ENCODE data around the gene SLC12A9. TPM values are rescaled to one million over a fixed set of nuclear protein-coding genes. Genes with fewer than 3 reads are reported as not detected.
"Not testable (repeated sequence)": the region's sequence is repeated elsewhere in the genome, so short reads cannot be mapped to it uniquely, and the experiment has no call there.

The SLC12A9 gene
- total and polyA plus RNA-seq, 2 donors (not counting 1 experiment from before 2014, with no cell fraction given) = 80.0 to 80.1 TPM

GRCh38 chr7:100812729-100813128 is 39.8 kb upstream of the SLC12A9 start:
- H3K27ac ChIP-seq (ENCODE audit: low read length in 2 of 2) = no peak overlapping the region
- CTCF ChIA-PET = no interaction called here
- H3K79me2 ChIP-seq (ENCODE audit: control insufficient read depth, insufficient read depth, low read length) = no peaks in the 10 kb centered on the region
- no peaks in the 10 kb centered on the region for H3K9me3 ChIP-seq (ENCODE audit: control extremely low read depth in 1 of 3, control insufficient read depth in 2 of 3, insufficient read depth in 1 of 3, low read length in 2 of 3)
- no peaks in the 10 kb centered on the region for H3K4me1 Mint-ChIP-seq
- no peaks in the 10 kb centered on the region for H4K20me1 ChIP-seq (ENCODE audit: control insufficient read depth, insufficient read depth, low read length, poor library complexity, severe bottlenecking)
- WGBS (ENCODE audit: insufficient coverage) = 99% methylated on average over 21 of the region's 22 CpGs
- H3K4me3 ChIP-seq (ENCODE audit: control extremely low read depth in 1 of 5, extremely low read depth in 1 of 5, insufficient read depth in 1 of 5, low read depth in 2 of 5, low read length in 4 of 5) = no peak overlapping the region
- H3K27me3 ChIP-seq (replicated peaks in 1 of 4; ENCODE audit: control extremely low read depth in 1 of 4, control insufficient read depth in 3 of 4, insufficient read depth in 4 of 4, low read length in 3 of 4) = no peaks in the 10 kb centered on the region
- no peaks in the 10 kb centered on the region for H3K9me3 Mint-ChIP-seq (ENCODE audit: insufficient read depth)
- DNase-seq (no peak), ATAC-seq (ENCODE audit: low read depth) (no peak)
- H3K27ac Mint-ChIP-seq = no peak overlapping the region
- TF ChIP-seq EZH2 (IDR thresholded peaks at IDR 0.05; ENCODE audit: borderline replicate concordance, insufficient read depth, low read depth, low read length, poor library complexity, severe bottlenecking) = no peak
- no peak for TF ChIP-seq CTCF (IDR thresholded peaks at IDR 0.05)
- no peak overlapping the region for H3K4me2 ChIP-seq (replicated peaks; ENCODE audit: low read depth, low read length, poor library complexity, severe bottlenecking)
- H2AFZ ChIP-seq (ENCODE audit: insufficient read depth, low read depth, low read length, poor library complexity, severe bottlenecking) = no peak overlapping the region
- POLR2A ChIA-PET = no interaction called here
- no peaks in the 10 kb centered on the region for H3K4me1 ChIP-seq (ENCODE audit: control insufficient read depth in 2 of 2, insufficient read depth in 2 of 2, low read length in 2 of 2)
- no peaks in the 10 kb centered on the region for H3K36me3 ChIP-seq (replicated peaks in 1 of 2; ENCODE audit: control extremely low read depth in 1 of 2, control insufficient read depth in 1 of 2, extremely low read depth in 1 of 2, insufficient read depth in 2 of 2, low read length in 1 of 2)
- no peak overlapping the region for H3K4me3 Mint-ChIP-seq
- H3K9ac ChIP-seq (ENCODE audit: low read length) = no peak overlapping the region
- intact Hi-C loops (cut with micrococcal nuclease) = no loop called here
- H3K27me3 Mint-ChIP-seq = no peaks in the 10 kb centered on the region

GRCh38 chr7:100816515-100816914 is 36.0 kb upstream of the SLC12A9 start:
- H3K4me1 ChIP-seq (ENCODE audit: control insufficient read depth in 2 of 2, insufficient read depth in 2 of 2, low read length in 2 of 2); H3K9ac ChIP-seq (ENCODE audit: low read length); CTCF ChIA-PET; ATAC-seq (ENCODE audit: low read depth); H3K4me1 Mint-ChIP-seq; H3K4me2 ChIP-seq (replicated peaks; ENCODE audit: low read depth, low read length, poor library complexity, severe bottlenecking); H3K9me3 Mint-ChIP-seq (ENCODE audit: insufficient read depth); H3K9me3 ChIP-seq (ENCODE audit: control extremely low read depth in 1 of 3, control insufficient read depth in 2 of 3, insufficient read depth in 1 of 3, low read length in 2 of 3); H3K27ac ChIP-seq (ENCODE audit: low read length in 2 of 2); H3K79me2 ChIP-seq (ENCODE audit: control insufficient read depth, insufficient read depth, low read length); H3K4me3 ChIP-seq (ENCODE audit: control extremely low read depth in 1 of 5, extremely low read depth in 1 of 5, insufficient read depth in 1 of 5, low read depth in 2 of 5, low read length in 4 of 5); H3K36me3 ChIP-seq (replicated peaks in 1 of 2; ENCODE audit: control extremely low read depth in 1 of 2, control insufficient read depth in 1 of 2, extremely low read depth in 1 of 2, insufficient read depth in 2 of 2, low read length in 1 of 2); DNase-seq; intact Hi-C loops (cut with micrococcal nuclease); H3K4me3 Mint-ChIP-seq; H4K20me1 ChIP-seq (ENCODE audit: control insufficient read depth, insufficient read depth, low read length, poor library complexity, severe bottlenecking); H3K27me3 ChIP-seq (replicated peaks in 1 of 4; ENCODE audit: control extremely low read depth in 1 of 4, control insufficient read depth in 3 of 4, insufficient read depth in 4 of 4, low read length in 3 of 4); H2AFZ ChIP-seq (ENCODE audit: insufficient read depth, low read depth, low read length, poor library complexity, severe bottlenecking); H3K27ac Mint-ChIP-seq; H3K27me3 Mint-ChIP-seq: not testable (repeated sequence)
- 94% methylated on average over 14 of the region's 16 CpGs for WGBS (ENCODE audit: insufficient coverage)
- POLR2A ChIA-PET = interaction anchor here (1.0 kb wide), 1 partner anchor 13 kb away, joined by 4 read pairs; no protein-coding TSS in a partner anchor

Measured in B cell (primary cell).